WTC11 (cell line): ENCODE measurements around the gene NAA25. TPM values are rescaled to one million over a fixed set of nuclear protein-coding genes. Genes with fewer than 3 reads are reported as not detected.
A peak's percentile ranks its signal among the peaks of the same experiment; 100 is the strongest.

Source experiments
- ATAC-seq: fragments of 200-7000 bp; cut with Tn5 transposase; 2 replicates; pipeline ENCODE4 v1.10.0; 2021; ENCODE audit warnings: mild to moderate bottlenecking, moderate library complexity
- Bru-seq: library from RNA; stranded (reverse); fragments of 400-500 nt; gene quantifications from one replicate; lab custom pipeline; 2021; lab: Mats Ljungman, UMichigan
- CTCF ChIA-PET: fragments of 300-600 bp; sonication (Branson Sonifier 250); formaldehyde crosslinking; loops from one replicate; lab custom pipeline; 2021; ENCODE audit warnings: antibody characterized with exemption; lab: Charles Lee
- POLR2A ChIA-PET: fragments of 350-600 bp; sonication (Branson Sonifier 250); formaldehyde crosslinking; loops from one replicate; lab custom pipeline; 2021; ENCODE audit warnings: antibody characterized with exemption; lab: Charles Lee
- DNase-seq: peaks from one replicate; pipeline ENCODE4 v3.0.0; 2021; ENCODE audit warnings: low spot score
- H3K27ac Mint-ChIP-seq: 2 replicates; pipeline ENCODE4 v1.8.0; 2021; ENCODE audit warnings: mixed read lengths
- H3K27me3 Mint-ChIP-seq: 2 replicates; pipeline ENCODE4 v1.8.0; 2021; ENCODE audit warnings: low read depth, mild to moderate bottlenecking, moderate library complexity, mixed read lengths
- H3K36me3 Mint-ChIP-seq: 2 replicates; pipeline ENCODE4 v1.8.0; 2021; ENCODE audit warnings: mixed read lengths
- H3K4me1 Mint-ChIP-seq: 2 replicates; pipeline ENCODE4 v1.8.0; 2022; ENCODE audit warnings: mixed read lengths
- H3K4me3 Mint-ChIP-seq: 2 replicates; pipeline ENCODE4 v1.8.0; 2021; ENCODE audit warnings: mild to moderate bottlenecking, moderate library complexity, mixed read lengths
- H3K9me3 Mint-ChIP-seq: 2 replicates; pipeline ENCODE4 v1.8.0; 2021; ENCODE audit warnings: mixed read lengths
- CREM ChIP-seq: sonication (generic); formaldehyde crosslinking; IDR thresholded peaks from 2 replicates; pipeline ENCODE4 v1.8.1; 2022; ENCODE audit warnings: mild to moderate bottlenecking, missing genetic modification reagents, moderate library complexity
- E2F4 ChIP-seq: sonication (generic); formaldehyde crosslinking; IDR thresholded peaks from 2 replicates; pipeline ENCODE4 v1.8.1; 2022; ENCODE audit warnings: low read depth, mild to moderate bottlenecking, moderate library complexity, missing genetic modification reagents, borderline replicate concordance
- ESRRA ChIP-seq: sonication (generic); formaldehyde crosslinking; IDR thresholded peaks from 2 replicates; pipeline ENCODE4 v1.8.1; 2022; ENCODE audit warnings: mild to moderate bottlenecking, missing genetic modification reagents, borderline replicate concordance
- ETV6 ChIP-seq: sonication (generic); formaldehyde crosslinking; IDR thresholded peaks from 2 replicates; pipeline ENCODE4 v1.8.1; 2022; ENCODE audit warnings: mild to moderate bottlenecking, missing genetic modification reagents
- FOXP1 ChIP-seq: sonication (generic); formaldehyde crosslinking; IDR thresholded peaks from 2 replicates; pipeline ENCODE4 v1.8.0; 2022; ENCODE audit warnings: missing genetic modification reagents, mild to moderate bottlenecking, moderate library complexity, borderline replicate concordance
- GABPB1 ChIP-seq: sonication (generic); formaldehyde crosslinking; IDR thresholded peaks from 2 replicates; pipeline ENCODE4 v1.8.1; 2023; ENCODE audit warnings: mild to moderate bottlenecking, missing genetic modification reagents
- HMGA2 ChIP-seq: fragments of 250-450 bp; sonication (Bioruptor Pico); IDR thresholded peaks from 2 replicates; pipeline ENCODE4 v1.4.0; 2021; ENCODE audit warnings: mild to moderate bottlenecking, moderate library complexity
- KAT7 ChIP-seq: sonication (generic); formaldehyde crosslinking; IDR thresholded peaks from 2 replicates; pipeline ENCODE4 v1.8.1; 2023; ENCODE audit warnings: missing genetic modification reagents, mild to moderate bottlenecking, borderline replicate concordance
- NFE2L1 ChIP-seq: sonication (generic); formaldehyde crosslinking; IDR thresholded peaks from 2 replicates; pipeline ENCODE4 v1.8.1; 2023; ENCODE audit warnings: missing genetic modification reagents
- TCF7 ChIP-seq: sonication (generic); formaldehyde crosslinking; IDR thresholded peaks from 2 replicates; pipeline ENCODE4 v1.8.0; 2022; ENCODE audit warnings: mild to moderate bottlenecking, low read depth, missing genetic modification reagents, moderate library complexity
- TEAD1 ChIP-seq: sonication (generic); formaldehyde crosslinking; IDR thresholded peaks from 2 replicates; pipeline ENCODE4 v1.8.0; 2022; ENCODE audit warnings: mild to moderate bottlenecking, missing genetic modification reagents
- TEAD4 ChIP-seq: sonication (generic); formaldehyde crosslinking; IDR thresholded peaks from 2 replicates; pipeline ENCODE4 v1.8.0; 2022; ENCODE audit warnings: mild to moderate bottlenecking, missing genetic modification reagents
- USF1 ChIP-seq: sonication (generic); formaldehyde crosslinking; IDR thresholded peaks from 2 replicates; pipeline ENCODE4 v1.8.0; 2022; ENCODE audit warnings: mild to moderate bottlenecking, missing genetic modification reagents
- ZBTB21 ChIP-seq: sonication (generic); formaldehyde crosslinking; IDR thresholded peaks from 2 replicates; pipeline ENCODE4 v1.8.1; 2023; ENCODE audit warnings: mild to moderate bottlenecking, missing genetic modification reagents, borderline replicate concordance
- ZNF121 ChIP-seq: sonication (generic); formaldehyde crosslinking; IDR thresholded peaks from 2 replicates; pipeline ENCODE4 v1.8.0; 2023; ENCODE audit warnings: missing genetic modification reagents
- ZNF138 ChIP-seq: sonication (generic); formaldehyde crosslinking; conservative IDR thresholded peaks from 2 replicates; pipeline ENCODE4 v1.8.1; 2022; ENCODE audit warnings: mild to moderate bottlenecking, moderate library complexity, missing genetic modification reagents
- ZNF219 ChIP-seq: sonication (generic); formaldehyde crosslinking; IDR thresholded peaks from 2 replicates; pipeline ENCODE4 v1.8.0; 2023; ENCODE audit warnings: missing genetic modification reagents, mild to moderate bottlenecking, borderline replicate concordance
- ZNF232 ChIP-seq: sonication (generic); formaldehyde crosslinking; IDR thresholded peaks from 2 replicates; pipeline ENCODE4 v1.8.0; 2022; ENCODE audit warnings: mild to moderate bottlenecking, missing genetic modification reagents
- ZNF396 ChIP-seq: fragments of 250-450 bp; sonication (Bioruptor Pico); IDR thresholded peaks from 2 replicates; pipeline ENCODE4 v1.8.0; 2021; ENCODE audit warnings: mild to moderate bottlenecking, moderate library complexity, borderline replicate concordance
- ZNF416 ChIP-seq: fragments of 250-450 bp; sonication (Bioruptor Pico); IDR thresholded peaks from 2 replicates; pipeline ENCODE4 v1.9.0; 2021; ENCODE audit warnings: mild to moderate bottlenecking, inconsistent platforms
- long read RNA-seq, 3 experiments: library from RNA in 1 of 3; library from capped mRNA in 1 of 3; library from polyadenylated mRNA in 1 of 3; unstranded in 2 of 3; stranded (forward) in 1 of 3; transcript quantifications; one replicate each; pipeline ENCODE4 v2.0.0, GENCODE V29; 2021
- total RNA-seq: library from RNA; stranded (reverse); gene quantifications from 3 replicates; pipeline ENCODE4 v1.2.3, GENCODE V29; 2021
- TF ChIP-seq, protein P1 (sequence below): fragments of 250-450 bp; sonication (Bioruptor Pico); conservative IDR thresholded peaks from 2 replicates; pipeline ENCODE4 v1.9.0; 2021; ENCODE audit warnings: mild to moderate bottlenecking
- TF ChIP-seq, protein P2 (sequence below): sonication (generic); formaldehyde crosslinking; IDR thresholded peaks from 2 replicates; pipeline ENCODE4 v1.8.0; 2022; ENCODE audit warnings: mild to moderate bottlenecking, missing genetic modification reagents
- TF ChIP-seq, protein P3 (sequence below): sonication (generic); formaldehyde crosslinking; IDR thresholded peaks from 2 replicates; pipeline ENCODE4 v1.8.1; 2023; ENCODE audit warnings: mild to moderate bottlenecking, missing genetic modification reagents, borderline replicate concordance
- TF ChIP-seq, protein P4 (sequence below): sonication (generic); formaldehyde crosslinking; IDR thresholded peaks from 2 replicates; pipeline ENCODE4 v1.8.0; 2022; ENCODE audit warnings: mild to moderate bottlenecking, missing genetic modification reagents

Gene NAA25
- total RNA-seq (41.6 to 47.5 TPM (median 44.7 TPM) in 3 replicates), Bru-seq, nascent RNA (percentile 86 among the genes with signal in this experiment)
- long read RNA-seq, experiment 1, full-length matches to known transcripts: 105 of 175 reads
- long read RNA-seq, experiment 1, partial matches to known transcripts: 29 of 175 reads
- long read RNA-seq, experiment 1, other reads (novel, unspliced or antisense): 41 of 175 reads
- long read RNA-seq, experiment 2, full-length matches to known transcripts: 8 of 38 reads
- long read RNA-seq, experiment 2, partial matches to known transcripts: 12 of 38 reads
- long read RNA-seq, experiment 2, other reads (novel, unspliced or antisense): 18 of 38 reads
- long read RNA-seq, experiment 3, partial matches to known transcripts: 3 of 17 reads
- long read RNA-seq, experiment 3, other reads (novel, unspliced or antisense): 14 of 17 reads

DNA sequence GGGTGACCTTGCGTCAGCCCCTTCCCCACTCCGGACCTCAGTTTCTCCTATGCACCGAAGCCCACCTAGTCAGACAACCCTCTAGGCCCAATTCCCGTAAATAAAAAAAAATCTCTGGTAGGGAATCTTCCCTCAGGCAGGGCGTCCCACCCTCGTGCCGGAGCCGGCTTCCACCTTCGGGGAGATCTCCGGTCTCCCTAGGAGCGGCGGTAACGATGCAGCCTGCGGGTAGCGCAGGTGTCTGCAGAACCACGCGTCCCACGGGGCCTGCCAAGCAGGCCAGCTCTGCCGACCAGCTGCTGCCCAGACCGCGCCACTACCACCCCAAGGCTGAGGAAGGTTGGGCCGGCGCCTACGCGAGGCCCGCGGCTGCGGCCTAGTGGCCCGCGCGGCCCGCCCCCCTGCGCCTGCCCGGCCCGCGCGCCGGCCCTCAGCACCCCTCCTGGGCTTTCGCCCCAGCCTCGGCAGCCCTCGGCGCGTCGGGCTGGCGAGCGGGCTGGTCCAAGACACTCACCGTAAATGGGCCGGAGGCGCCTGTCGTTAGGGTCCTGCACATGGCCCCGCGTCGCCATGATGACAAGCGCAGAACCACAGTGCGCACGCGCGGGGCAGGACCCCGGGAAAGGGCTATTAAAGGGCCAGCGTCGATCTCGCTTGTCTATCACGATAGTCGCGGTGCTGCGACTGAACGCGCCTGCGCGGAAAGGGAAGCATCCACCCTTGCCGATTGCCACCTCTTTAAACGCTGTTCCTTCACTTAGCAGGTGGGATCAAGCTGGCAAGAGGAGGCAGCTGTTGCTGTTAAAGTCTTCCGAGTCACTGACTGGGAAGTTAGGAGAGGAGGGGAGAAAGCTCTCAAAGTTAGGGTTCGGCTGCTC is at the start of gene NAA25:
Gene NAA25, minus strand, starts transcription at position 582 of the 878 bp plus-strand sequence. Its CDS starts 10 bp downstream, at position 572.
- Mint-ChIP-seq H3K27ac (peak within 1 kb of the TSS; percentile 99), H3K4me3 (peak within 1 kb of the TSS; percentile 94), H3K9me3 (no peaks in the 10 kb centered on the region), H3K36me3 (peaks cover 9% of the 10 kb centered on the region; the same call in 1 of the 2 replicates), H3K27me3 (no peaks in the 10 kb centered on the region), H3K4me1 (peaks cover 62% of the 10 kb centered on the region)
- ChIA-PET CTCF (interaction anchor here (0.6 to 1.2 kb wide), 8 partner anchors 17 to 293 kb away, joined by 3 to 9 read pairs (median 4); partner anchors contain the start of genes ERP29, TMEM116 and TRAFD1), POLR2A (interaction anchor here (0.6 to 3.2 kb wide), 8 partner anchors 8 to 409 kb away, joined by 3 to 24 read pairs (median 5); partner anchors contain the start of genes ERP29, TMEM116 and TRAFD1)
- peak; percentile 92 for DNase-seq
- peak; percentile 74 for ATAC-seq
- TF ChIP-seq, protein P1, sequence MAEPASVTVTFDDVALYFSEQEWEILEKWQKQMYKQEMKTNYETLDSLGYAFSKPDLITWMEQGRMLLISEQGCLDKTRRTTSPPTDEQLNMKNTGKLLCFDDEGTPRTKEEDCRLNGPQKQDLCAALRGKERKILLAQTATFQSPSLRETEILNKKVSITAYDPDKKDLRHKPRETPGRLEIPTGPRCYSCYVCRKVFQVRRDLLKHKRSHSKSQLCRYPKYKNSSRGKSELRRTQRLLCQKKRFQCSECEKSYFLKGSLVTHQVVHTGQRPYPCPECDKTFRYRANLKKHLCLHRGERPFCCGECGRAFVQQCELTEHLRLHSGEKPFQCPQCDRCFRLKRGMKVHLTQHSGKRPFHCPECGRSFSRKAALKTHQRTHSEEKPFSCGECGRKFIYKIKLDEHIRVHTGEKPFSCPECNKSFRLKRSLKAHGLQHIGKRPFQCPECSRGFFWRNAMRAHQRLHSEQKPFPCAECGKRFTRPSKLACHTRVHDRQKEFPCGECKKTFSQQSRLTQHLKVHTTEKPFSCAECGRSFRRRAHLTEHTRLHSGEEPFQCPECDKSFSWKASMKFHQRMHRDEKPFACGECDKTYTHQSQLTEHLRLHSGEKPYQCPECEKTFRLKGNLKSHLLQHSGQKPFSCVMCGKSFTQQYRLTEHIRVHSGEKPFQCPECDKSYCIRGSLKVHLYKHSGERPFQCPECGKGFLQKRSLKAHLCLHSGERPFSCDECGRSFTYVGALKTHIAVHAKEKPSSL: no peak
- TF ChIP-seq HMGA2 (CRISPR knock-in tag): no peak
- TF ChIP-seq CREM: peak; percentile 17; the same call in 1 of the 2 replicates
- peak; percentile 13; the same call in 1 of the 2 replicates for TF ChIP-seq TEAD4
- no peak for TF ChIP-seq ZNF138 (CRISPR knock-in tag)
- TF ChIP-seq NFE2L1 (CRISPR knock-in tag): peak; percentile 90
- peak; percentile 84 for TF ChIP-seq ZNF121
- 0 out of 2 replicates have a peak, but pooled peaks have one; percentile 15 for TF ChIP-seq TEAD1 (CRISPR knock-in tag)
- 0 out of 2 replicates have a peak, but pooled peaks have one; percentile 52 for TF ChIP-seq E2F4 (CRISPR knock-in tag)
- TF ChIP-seq GABPB1 (CRISPR knock-in tag): peak; percentile 9; the same call in 1 of the 2 replicates
- TF ChIP-seq FOXP1 (CRISPR knock-in tag): peak; percentile 82
- TF ChIP-seq, protein P2, sequence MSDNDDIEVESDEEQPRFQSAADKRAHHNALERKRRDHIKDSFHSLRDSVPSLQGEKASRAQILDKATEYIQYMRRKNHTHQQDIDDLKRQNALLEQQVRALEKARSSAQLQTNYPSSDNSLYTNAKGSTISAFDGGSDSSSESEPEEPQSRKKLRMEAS (CRISPR knock-in tag): peak; percentile 91
- peak; percentile 64; the same call in 1 of the 2 replicates for TF ChIP-seq USF1 (CRISPR knock-in tag)
- peak; percentile 89 for TF ChIP-seq ZNF219 (CRISPR knock-in tag)
- TF ChIP-seq, protein P3, sequence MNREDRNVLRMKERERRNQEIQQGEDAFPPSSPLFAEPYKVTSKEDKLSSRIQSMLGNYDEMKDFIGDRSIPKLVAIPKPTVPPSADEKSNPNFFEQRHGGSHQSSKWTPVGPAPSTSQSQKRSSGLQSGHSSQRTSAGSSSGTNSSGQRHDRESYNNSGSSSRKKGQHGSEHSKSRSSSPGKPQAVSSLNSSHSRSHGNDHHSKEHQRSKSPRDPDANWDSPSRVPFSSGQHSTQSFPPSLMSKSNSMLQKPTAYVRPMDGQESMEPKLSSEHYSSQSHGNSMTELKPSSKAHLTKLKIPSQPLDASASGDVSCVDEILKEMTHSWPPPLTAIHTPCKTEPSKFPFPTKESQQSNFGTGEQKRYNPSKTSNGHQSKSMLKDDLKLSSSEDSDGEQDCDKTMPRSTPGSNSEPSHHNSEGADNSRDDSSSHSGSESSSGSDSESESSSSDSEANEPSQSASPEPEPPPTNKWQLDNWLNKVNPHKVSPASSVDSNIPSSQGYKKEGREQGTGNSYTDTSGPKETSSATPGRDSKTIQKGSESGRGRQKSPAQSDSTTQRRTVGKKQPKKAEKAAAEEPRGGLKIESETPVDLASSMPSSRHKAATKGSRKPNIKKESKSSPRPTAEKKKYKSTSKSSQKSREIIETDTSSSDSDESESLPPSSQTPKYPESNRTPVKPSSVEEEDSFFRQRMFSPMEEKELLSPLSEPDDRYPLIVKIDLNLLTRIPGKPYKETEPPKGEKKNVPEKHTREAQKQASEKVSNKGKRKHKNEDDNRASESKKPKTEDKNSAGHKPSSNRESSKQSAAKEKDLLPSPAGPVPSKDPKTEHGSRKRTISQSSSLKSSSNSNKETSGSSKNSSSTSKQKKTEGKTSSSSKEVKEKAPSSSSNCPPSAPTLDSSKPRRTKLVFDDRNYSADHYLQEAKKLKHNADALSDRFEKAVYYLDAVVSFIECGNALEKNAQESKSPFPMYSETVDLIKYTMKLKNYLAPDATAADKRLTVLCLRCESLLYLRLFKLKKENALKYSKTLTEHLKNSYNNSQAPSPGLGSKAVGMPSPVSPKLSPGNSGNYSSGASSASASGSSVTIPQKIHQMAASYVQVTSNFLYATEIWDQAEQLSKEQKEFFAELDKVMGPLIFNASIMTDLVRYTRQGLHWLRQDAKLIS (CRISPR knock-in tag): no peak
- TF ChIP-seq ZNF396 (CRISPR knock-in tag): no peak
- TF ChIP-seq KAT7 (CRISPR knock-in tag): peak; percentile 99
- TF ChIP-seq ZBTB21 (CRISPR knock-in tag): no peak
- TF ChIP-seq, protein P4, sequence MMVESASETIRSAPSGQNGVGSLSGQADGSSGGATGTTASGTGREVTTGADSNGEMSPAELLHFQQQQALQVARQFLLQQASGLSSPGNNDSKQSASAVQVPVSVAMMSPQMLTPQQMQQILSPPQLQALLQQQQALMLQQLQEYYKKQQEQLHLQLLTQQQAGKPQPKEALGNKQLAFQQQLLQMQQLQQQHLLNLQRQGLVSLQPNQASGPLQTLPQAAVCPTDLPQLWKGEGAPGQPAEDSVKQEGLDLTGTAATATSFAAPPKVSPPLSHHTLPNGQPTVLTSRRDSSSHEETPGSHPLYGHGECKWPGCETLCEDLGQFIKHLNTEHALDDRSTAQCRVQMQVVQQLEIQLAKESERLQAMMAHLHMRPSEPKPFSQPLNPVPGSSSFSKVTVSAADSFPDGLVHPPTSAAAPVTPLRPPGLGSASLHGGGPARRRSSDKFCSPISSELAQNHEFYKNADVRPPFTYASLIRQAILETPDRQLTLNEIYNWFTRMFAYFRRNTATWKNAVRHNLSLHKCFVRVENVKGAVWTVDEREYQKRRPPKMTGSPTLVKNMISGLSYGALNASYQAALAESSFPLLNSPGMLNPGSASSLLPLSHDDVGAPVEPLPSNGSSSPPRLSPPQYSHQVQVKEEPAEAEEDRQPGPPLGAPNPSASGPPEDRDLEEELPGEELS (CRISPR knock-in tag): peak; percentile 85
- peak; percentile 83; the same call in 1 of the 2 replicates for TF ChIP-seq TCF7 (CRISPR knock-in tag)
- TF ChIP-seq ZNF416: no peak
- TF ChIP-seq ZNF232: 0 out of 2 replicates have a peak, but pooled peaks have one; percentile 20
- TF ChIP-seq ESRRA (CRISPR knock-in tag): 0 out of 2 replicates have a peak, but pooled peaks have one; percentile 23
- TF ChIP-seq ETV6 (CRISPR knock-in tag): peak; percentile 48; the same call in 1 of the 2 replicates
